GM19023 (cell line): Measurements from ENCODE around the gene DSCAM.
"Not testable (repeated sequence)": the region's sequence is repeated elsewhere in the genome, so short reads cannot be mapped to it uniquely, and the experiment has no call there.

Source experiments
- ATAC-seq: cut with Tn5 transposase; IDR thresholded peaks from one replicate; pipeline ENCODE4 v1.9.1; 2021; ENCODE audit warnings: mild to moderate bottlenecking, moderate library complexity; ENCODE audit not compliant: unreplicated experiment

DSCAM gene

DNA sequence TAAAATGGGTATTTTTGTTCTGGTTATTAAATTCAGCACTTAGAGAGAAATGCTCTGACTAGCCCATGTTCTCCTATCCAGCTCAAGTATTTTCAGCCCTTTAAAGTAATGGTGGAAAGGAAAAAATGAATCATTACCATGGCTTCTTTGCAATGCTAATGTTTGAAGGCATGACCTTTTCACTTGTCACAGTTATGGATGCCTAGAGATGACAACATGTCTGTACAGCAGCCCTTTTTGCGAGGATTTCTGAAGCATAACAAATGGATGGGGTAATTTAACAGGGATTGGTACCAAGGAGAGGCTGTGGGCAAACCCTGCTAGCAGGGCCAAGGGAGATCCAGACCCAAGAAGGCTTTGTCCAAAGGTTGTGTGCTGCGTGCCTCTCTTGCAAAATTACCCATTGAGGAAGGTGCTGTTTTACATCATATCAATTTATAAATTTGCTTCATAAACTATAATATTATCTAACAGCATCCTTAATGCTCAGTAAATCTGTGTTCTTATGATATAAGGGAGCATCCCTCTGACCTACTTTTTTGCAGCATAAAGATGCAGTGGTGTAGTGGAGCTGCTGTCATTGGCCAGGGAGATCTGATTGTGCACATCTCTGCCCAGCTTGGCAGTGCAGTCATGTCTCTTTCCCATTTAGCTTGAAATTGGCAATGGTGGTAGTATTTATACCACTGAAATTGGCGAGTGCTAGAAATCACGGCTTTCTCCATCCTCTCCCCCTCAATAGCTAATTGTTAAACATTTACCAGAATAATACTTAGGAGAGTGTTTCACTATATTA lies 652.6 kb downstream of the DSCAM start:
- no peak for ATAC-seq

DNA sequence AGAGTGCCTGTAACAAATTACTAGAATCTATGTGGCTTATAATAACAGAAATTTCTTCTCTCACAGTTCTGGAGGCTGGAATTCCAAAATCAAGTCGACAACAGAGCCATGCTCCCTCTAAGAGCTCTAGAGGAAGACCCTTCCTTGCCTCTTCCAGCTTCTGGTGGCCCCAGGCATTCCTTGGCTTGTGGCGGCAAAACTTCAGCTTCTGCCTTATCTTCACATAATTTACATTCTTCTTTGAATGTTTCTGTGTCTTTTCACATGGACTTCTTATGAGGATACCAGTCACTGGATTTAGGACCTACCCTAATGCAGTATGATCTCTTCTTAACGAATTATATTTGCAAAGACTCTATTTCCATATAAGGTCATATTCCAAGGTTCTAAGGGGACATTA lies 655.3 kb downstream of the DSCAM start:
- no peak for ATAC-seq

DNA sequence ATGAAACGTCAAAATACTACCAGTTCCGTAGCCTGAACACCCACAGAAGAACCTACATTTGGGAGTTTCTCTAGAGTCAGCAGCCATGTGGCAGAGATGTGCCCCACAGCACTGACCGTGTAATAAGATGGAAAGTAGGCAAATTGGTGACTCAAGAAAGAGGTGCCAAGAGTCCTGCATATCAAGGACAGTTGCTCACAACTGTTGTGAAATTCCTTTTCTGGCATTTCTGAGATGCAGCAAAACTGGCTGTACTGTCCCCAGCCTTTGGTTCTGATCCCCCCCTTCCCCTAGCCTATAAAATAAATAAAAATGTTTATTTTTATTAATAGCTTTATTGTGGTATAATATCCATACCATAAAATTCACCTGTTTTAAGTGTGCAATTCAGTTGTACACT lies 655.8 kb downstream of the DSCAM start:
- ATAC-seq, result no peak

DNA sequence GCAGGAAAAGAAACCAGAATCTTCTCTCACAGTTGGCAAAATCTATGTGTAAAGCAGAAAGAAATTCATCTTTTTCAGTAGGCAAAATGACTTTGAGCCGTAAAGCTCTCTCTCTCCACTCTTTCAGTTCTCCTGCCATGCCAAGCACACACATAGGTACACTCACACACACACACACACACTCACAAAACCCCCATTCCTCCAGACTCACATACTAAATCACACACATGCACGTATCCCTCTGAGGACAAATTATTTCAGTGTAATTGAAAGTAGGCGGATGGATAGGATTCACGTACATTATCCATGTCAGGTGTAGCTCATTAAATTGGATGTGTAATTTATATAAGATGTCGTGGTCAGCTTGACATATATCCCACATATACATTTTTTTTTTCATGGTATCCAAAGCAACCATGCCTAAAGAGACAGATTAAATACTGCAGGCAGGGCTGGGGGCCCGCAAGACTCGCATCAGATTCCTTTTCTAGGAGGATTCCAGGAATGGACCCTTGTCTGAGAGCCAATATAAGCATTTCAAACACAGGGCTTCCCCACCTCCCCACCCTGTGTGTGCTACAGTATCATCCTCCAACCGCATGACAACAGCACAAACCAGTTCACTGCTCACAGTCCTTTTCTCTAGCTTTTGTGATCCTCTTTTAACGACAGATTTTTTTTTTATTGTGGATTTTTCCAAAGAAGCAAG lies 658.9 kb downstream of the DSCAM start:
- ATAC-seq, result no peak

DNA sequence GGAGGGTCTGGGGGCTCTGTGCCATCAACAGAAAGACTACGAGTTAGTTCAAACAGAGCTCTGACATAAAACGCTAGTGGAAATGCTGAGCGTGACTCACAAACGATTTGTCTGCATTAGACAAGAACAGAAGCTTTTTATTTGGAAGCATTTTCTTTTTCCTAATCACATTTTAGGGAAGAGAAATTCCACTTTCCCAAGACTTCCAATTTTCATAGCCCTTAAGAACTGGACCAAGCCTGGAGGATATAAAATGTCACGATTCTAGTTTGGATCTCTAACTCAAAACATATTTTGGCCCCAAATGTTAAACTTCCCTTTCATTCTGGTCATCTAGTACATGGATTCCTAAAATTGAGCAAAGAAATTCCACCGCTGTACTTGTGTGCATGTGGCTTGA lies 659.7 kb downstream of the DSCAM start:
- ATAC-seq, result no peak

DNA sequence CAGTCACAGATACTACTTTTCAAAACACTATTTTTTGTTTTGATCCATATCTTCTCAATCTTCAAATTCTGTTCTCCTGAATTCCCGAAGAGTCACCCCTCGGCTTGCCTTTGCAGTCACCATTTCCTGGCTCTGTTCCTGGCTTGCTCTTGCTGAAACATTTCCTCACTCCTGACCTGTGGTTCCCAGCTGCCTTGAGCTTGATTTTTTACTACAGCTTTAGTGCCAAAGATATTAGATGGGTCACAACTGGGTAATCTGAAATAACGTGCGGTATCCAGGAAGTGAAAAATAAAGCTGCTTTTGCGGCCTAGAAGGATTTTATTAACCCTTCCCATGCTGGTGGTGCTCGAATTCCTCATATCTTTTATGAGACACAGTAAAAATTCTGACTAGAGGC lies 660.9 kb downstream of the DSCAM start:
- ATAC-seq, result no peak

DNA sequence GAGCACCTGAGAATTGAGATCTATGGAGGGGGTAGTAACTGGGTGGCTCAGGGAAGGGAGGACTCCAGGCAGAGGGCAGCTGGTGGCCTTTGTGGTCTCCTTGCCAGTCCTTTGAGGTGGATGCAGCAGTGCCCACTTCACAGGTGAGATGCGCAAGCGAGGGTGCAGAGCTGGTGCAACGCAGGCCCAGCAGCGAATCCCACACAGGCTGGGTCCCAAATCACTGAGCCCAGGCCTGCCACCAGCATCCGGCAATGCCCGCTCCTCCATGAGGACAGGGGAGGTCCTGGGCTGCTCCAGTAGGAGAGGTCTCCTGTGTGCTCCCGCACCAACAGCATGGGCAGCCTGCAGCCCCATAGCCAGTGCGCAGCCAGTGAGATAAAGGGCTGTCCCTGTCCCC lies 661.8 kb downstream of the DSCAM start:
- no peak for ATAC-seq

DNA sequence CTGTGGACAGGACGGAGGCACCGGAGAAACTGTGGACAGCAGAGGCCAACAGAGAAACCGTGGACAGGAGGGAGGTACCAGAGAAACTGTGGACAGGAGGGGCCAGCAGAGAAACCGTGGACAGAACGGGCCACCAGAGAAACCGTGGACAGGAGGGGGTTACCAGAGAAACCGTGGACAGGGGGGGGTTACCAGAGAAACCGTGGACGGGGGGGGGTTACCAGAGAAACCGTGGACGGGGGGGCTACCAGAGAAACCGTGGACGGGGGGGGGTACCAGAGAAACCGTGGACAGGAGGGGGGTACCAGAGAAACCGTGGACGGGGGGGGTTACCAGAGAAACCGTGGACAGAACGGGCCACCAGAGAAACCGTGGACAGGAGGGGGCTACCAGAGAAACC lies 664.5 kb downstream of the DSCAM start:
- not testable (repeated sequence) for ATAC-seq

DNA sequence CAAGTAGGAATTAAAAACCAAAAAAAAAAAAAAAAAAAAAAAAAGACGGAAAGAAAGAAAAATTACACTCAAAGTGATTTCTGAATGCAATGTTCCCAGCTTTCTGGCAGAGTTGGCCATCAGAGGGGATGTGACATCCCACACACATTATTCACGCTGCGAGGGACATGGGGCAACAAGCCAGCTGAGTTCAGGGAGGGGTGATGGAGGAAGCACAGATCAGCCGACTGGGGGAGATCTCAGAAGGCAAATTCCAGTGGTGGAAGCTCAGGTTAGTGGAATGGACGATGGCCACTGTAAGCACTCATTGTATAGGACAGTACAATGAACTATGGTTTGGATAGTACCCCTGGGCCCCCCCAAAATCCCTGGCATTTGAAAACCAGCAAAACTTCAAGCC lies 667.8 kb downstream of the DSCAM start:
- ATAC-seq, result no peak

DNA sequence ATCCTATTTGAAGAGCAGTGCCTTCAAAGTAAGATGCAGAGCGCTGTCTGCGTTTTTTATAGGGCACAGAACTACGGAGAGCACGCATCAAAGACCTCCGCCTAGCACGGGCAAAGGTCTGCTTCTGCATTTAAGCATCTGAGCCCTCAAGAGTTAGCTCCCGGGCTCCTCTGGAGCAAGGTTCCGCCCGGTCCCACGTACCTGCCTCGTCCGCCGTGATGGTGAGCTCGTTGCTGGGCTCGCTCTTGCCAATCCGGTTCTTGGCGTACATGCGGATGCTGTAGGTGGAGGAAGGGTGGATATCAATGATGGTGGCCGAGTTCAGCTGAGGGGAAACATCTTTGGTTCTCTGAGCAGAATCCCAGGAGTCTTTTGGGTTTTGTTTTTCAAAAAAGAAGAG lies 668.2 kb downstream of the DSCAM start:
- no peak for ATAC-seq

DNA sequence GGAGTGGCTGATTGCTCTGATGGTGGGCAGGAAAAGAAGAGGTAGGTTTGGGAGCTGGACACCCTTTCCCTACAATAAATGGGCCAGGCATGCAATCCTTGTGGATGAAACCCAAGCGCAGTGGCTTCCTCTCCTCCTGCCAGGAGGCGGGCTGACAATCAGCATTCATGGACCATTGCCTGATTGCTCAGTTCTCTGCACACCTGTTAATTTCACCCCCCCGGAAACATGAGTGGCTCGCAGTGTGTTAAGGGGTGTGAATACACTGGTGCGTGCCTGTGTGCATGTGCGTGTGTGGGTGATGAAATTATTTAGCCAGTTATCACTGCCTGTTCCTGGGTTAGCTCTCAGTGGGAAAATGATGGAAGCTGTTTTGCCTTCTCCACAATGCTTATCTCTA lies 669.0 kb downstream of the DSCAM start:
- no peak for ATAC-seq

DNA sequence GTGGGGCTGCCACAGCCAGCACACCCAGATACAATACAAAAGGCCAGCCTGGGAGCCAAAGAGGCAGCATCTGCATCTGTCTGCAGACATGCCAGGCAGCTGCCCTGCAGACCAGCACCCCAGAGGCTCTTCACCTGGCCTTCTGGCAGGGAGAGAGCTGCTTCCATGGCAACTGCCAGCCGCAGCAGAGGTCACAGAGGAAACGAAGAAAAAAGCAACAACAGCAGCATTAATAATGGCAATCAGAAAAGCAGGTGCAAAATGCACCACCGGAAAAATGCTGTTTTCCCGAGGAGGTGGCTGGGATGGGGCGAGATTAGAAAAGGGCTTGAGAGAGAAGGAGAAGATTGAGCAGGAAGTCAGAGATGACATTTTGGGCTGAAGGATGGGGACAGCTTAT lies 670.2 kb downstream of the DSCAM start:
- ATAC-seq, result no peak

DNA sequence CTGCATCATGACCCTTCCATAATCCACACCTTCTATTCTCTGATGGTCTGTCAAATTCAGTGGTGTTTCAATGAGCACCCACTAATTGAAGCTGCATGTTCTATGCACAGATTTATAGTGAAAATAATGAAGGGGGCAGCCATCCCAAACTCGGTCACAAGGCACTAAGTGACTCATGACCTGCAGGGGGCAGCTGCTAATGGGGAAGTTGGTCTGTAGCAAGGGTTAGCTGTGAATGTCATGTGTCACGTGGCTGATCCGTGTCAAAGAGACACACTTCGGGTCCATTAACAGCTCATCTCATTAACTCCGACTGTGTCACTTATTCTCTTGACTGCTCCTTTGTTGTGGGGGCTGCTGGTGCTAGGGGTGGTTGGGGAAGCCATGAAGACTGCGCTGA lies 673.1 kb downstream of the DSCAM start:
- ATAC-seq, result no peak

DNA sequence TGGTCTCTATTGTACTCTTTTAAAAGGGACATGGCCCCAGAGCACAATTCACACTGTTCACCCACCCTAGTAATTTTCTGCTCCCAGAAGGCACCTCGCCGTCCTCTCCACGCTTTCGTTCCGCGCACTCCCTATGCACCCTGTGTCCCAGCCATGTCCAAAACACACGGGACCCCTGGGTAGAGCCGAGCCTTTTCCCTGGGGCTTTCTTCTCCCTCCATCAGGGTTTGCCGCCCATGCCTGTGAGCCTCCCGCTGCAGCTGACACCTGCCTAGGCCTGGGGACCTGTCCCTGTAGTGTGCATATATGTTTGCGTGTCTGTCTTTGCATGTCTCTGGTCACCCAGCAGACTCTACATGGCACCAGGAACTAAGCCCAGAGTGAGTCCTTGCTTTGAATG lies 677.0 kb downstream of the DSCAM start:
- no peak for ATAC-seq

DNA sequence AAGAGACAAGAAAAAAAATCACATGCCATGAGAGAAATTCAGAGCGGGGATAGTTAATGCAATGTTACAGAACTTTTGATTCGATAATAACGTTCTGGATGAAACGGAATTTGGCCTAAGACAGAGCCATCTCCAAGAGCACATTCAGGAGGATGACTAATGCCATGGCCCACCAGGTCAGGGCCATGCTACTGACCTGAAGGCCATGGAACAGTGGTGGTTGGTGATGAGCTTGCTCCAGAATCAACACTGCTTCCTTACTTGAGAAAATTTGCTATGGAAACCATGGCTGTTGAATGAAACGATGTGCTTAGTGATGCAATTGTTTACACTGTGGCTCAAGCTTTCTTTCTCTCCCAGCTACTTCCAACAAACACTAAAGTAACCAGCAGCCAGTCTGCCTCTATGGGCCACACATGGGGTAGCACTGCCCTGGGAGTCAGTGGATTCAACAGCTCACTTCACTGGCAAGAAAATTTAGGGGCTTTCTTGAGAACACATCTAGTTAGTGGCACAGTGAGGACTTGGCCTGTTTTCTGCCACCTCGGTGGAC lies 680.6 kb downstream of the DSCAM start:
- ATAC-seq, result no peak

DNA sequence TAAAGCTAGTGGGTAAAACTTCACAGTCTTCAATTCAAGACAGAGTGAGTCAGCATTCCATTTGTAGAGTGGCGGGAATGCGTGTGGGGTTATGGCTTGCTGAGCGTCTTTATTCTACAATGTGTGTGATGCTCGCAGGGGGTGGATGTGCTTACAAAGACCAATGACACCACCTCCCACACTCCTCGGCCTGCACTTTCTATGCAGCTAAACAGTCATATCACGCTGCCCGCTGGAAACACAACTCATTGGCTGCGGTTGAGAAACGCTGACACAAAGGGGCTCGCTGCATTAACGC lies 681.2 kb downstream of the DSCAM start:
- no peak for ATAC-seq

DNA sequence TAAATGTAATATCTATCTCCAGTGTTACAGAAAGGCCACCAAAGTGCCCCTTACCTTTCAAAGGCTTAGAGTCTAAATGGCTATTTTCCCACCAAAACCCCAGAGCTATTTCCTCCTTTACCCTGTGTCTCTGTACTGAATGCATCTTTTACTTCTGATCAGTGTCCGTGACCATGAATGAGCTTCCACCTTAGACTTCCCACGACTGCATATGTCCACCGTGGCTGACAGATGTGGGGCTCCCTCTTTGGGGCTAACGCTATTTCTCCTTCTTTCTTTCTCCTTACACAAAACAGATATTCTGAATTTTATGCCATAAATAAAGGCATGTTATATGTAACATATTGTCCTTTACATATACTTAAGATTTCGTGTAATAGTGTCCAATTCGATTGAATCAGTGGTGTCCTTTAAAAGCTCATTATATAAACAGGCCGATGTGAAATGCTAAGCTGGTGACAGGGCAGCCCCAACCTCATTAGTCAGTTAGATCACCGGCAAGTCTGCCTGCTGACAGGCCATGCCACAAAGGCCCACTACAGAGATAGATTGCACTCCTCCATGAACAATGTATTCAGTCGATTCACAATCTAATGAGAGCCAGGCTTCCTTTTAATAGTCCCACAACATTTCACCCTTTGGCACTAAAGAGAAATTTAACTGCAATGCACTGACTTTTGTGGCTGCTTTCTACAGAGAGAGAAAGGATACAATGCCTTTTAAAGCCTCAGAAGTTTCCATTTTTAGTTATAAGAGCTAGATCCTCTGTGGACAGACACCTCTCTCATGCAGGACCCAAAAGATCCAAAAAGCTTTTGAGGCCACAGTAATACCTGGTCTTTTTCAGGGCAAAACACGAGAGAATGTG lies 681.8 kb downstream of the DSCAM start:
- ATAC-seq, result no peak

DNA sequence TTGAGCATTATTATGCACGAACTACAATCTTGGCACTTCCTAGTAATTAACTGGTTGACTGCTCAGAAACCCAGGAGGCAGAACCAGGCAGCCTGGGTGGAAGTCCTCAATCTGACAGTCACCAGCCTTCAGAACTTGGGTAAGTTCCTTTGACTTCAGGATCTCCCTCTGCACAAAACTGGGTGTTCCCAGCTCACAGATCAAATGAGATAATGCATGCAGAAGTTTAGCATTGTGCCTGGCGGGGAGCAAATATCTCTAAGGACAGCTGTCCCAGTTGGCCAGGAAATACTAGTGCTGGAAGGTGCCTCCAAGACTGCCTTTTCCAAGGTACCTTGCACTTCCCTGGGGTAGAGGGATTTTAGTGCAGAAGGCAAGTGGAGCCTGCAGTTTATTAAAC lies 684.9 kb downstream of the DSCAM start:
- ATAC-seq, result no peak

DNA sequence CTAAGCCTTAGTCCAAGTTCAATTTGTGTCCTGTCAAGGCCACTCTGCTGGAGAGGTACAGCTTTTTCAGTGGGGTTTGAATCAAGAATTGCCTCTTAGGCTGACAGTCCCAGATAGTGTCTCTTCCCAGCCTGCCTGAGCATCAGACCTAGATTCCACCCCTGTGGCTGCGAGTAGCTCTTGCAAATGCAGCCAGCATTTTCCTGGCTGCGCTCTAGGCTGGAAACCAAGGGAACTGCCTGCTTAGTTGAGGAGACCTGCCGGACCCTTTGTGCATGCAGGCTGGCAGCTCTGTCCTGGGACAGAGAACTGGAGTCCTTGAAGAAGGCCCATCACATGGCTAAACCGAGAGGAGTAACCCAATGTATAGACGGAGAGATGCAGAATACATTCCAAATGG lies 686.0 kb downstream of the DSCAM start:
- no peak for ATAC-seq

DNA sequence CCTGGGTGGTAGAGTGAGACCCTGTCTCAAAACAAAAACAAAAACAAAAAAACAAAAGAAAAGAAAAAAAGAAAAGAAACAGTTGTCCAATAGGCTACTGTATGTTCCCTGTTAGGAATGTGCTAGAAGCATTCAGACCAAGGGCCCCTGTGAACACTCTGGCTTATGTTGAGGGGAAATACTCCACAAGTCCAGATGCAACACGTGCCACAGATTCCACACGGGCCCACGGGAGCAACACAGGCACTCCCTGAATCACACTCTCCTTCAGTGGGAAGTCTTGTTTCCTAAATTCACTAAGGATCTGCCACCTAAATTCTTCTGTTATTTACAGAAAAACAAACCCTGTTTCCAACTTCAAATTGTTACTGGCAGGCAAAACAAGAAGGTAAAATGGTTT lies 688.6 kb downstream of the DSCAM start:
- no peak for ATAC-seq

DNA sequence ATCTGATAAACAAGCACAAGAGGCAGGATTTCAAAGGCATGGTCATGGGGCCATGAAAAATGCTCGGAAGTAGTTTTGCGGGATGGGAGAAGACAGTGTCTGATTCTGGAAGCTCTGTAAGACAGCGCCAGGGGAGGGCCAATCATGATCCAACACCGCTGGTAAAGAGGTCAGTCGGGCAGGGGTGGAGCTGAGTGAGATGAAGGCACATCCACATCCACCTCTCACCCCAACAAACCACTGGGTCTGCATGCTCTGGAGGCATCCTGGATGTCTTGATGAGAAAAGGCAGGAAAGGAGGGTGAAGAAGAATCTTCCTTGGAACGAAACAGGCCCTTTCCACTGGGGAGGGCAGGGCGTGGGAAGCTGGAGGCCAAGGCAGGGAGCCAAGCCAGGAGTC lies 691.4 kb downstream of the DSCAM start:
- ATAC-seq, result no peak

DNA sequence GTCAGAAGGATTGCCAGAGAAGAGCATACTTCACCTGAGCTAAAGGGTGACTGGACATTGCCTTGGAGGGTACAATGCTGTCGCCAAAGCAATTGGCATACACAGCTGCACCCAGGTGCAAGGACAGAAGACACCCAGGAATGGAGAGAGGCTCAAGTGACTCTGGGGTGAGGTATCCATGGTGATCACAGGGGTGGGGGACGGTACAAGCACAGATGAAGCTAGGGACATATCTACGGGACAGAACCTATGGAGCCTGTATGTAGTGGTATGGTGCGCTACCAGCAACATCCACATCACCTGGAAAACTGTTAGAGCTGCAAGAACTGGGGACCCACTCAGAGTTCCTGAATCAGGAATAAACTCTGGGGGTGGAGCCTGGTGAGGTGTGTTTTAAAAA lies 693.6 kb downstream of the DSCAM start:
- ATAC-seq, result no peak
